ENCODE results near the gene PTPRT.

PTPRT gene

DNA sequence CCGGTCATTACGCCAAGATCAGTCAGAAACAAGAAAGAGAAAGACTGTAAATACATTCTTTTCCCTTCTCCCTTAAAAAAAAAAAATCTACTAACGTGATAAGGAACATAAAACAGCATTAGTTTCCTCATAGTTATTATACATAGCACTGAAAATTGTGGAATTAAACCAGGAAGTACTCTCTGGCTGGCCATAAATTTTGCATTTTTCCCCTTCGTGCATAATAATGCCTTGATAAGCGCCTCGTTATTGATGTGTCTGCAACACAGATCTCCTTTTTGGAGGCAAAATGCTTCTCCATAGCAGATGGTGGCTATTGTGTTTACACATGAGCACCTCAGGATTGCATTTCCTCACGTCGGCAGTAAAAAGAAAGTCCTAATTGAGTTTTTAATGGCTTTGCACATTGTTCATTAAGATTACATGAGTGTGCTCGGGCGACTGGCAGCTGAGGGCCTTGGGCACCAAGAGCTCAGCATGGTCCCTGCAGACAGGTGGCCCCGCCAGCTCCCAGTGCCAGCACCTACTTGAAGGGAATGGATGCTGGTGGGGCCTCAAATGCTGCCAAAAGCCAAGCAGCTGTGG, 394.5 kb downstream of the PTPRT start:
- no peak for DNase-seq (ENCODE audit: low read depth)

DNA sequence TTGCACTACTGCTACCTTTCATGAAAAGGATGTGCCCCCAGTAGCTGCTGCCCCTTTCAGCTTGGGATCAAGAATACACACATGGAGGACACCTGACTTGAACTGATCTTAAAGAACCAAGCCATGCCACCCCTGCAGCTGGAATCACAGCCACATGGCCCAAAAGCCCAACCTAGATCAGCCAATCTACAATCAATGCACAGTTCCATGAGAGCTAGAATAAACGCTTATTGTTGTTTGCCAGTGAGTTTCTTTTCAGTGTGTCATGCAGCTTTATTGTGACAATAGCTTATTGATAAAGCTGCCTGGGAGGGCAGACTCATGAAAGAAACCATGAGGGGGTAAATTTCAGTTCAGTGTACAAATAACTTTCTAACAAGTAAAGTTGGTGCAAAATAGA, 397.7 kb downstream of the PTPRT start:
- DNase-seq (ENCODE audit: low read depth) = no peak

- DNase-seq (ENCODE audit: low read depth) = no peak
Observed at GRCh38 chr20:42790111-42790510, 399.6 kb downstream of the PTPRT start.

GRCh38 chr20:42788707-42789106, 401.0 kb downstream of the PTPRT start:
- DNase-seq (ENCODE audit: low read depth) = no peak

- DNase-seq (ENCODE audit: low read depth) = no peak
Observed at GRCh38 chr20:42785041-42785440, 404.7 kb downstream of the PTPRT start.

GRCh38 chr20:42779216-42779615, 410.5 kb downstream of the PTPRT start:
- DNase-seq (ENCODE audit: low read depth) = no peak

- DNase-seq (ENCODE audit: low read depth) = no peak
Observed at GRCh38 chr20:42775866-42776265, 413.8 kb downstream of the PTPRT start.

- DNase-seq (ENCODE audit: low read depth) = no peak
Observed at GRCh38 chr20:42775037-42775436, 414.7 kb downstream of the PTPRT start.

DNA sequence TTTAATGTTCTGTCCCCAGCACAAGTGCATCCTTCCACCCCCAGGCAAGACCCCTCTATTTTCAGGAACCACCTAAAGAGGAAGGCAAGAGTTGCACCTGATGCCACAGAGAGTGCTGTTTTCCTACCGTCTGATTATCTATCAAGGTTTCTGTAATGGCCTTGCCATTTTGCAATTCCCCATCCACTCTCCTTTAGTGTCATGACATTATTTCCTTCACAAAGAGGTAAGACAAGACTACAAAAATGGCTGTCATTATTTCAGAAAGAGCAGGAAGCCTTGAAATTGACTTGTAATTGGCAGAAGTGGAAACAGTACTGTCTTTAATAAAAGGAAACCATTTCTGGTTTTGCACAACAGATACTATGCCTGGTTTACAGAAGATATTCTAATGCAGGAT, 426.7 kb downstream of the PTPRT start:
- no peak for DNase-seq (ENCODE audit: low read depth)

DNA sequence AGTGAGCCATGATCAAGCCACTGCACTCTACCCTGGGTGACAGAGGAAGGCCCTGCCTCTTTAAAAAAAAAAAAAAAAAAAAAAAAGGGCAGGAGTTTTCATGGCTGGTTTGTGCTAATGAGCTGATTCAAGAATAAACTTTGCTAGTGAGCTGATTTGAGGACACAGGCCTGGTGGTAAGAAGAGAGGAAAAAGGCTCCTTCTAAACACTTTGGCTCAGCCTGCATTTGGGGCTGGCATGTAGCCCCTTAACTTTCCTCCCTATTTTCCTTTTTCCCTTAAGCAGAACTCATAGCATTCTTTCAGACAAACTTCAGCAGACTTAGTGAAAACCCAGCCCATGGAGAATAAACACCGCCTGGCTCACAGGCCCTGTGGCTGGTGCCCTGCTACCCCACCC, 432.7 kb downstream of the PTPRT start:
- DNase-seq (ENCODE audit: low read depth) = no peak

DNA sequence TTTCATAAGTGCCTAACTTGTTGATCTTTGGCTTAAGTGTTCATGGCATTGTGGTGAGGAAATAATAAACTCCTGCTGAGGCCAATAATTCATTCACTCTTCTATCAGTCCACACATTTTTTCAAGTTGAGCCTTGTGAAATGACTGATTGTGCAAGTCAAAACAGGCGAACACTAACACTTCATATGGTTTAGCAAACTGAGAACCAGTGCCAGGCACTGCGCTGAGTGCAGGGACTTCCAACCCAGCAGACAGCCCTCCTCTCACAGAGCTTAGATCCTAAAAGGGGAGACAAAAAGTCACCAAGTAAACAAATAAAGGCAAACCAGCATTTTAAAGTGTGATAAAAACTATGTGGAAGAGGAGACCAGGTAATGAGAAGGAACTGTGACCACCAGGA, 435.0 kb downstream of the PTPRT start:
- no peak for DNase-seq (ENCODE audit: low read depth)

DNA sequence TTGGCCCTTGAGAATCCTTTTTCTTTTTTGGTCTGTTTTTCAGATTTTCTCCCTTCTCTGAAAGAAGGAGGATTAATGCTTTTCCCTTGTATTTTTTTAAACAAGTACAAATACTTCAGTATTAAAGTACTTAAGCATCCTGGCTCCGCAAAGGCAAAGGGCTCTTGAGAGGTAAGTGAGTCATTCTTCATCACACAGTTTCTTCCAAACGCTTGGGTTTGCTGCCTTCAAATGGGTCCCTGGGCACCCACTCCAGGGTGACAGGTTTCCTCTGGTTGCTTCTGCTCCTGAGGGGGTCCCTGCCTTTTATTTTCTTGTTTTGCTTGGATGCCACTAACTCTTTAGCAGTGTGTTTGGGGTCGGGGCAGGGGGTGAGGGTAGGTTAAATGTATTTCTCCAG, 437.1 kb downstream of the PTPRT start:
- DNase-seq (ENCODE audit: low read depth) = no peak

- DNase-seq (ENCODE audit: low read depth) = no peak
Observed at GRCh38 chr20:42749556-42749955, 440.1 kb downstream of the PTPRT start.

DNA sequence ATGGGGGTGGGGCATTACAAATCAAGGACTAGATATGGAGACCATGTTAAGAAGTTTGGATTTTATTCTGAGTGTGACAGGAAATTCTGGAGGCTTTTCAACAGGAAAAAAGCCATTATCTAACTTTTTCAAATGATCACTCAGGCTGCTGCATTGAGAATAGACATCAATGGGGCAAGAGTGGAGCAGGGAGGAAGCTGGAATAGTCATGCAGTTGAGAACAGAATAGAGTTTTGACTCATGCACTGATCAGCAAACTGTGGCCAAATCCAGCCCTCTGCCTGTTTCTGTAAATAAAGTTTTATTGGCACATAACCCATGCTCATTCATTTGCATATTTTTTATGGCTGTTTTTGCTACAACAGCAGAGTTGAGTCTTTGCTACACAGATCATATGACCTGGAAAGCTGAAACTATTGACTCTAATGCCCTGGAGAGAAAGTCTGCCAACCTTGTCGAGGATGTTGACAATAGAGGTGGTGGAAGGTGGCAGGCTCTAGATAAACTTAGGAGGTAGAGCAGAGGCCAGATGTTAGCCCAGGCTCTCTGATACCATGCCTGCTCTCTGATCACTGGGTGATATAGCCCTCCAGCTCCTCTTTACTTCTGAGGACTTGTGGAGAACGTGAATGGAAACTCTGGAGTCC, 441.8 kb downstream of the PTPRT start:
- no peak for DNase-seq (ENCODE audit: low read depth)

- DNase-seq (ENCODE audit: low read depth) = no peak
Observed at GRCh38 chr20:42744756-42745465, 444.8 kb downstream of the PTPRT start.

DNA sequence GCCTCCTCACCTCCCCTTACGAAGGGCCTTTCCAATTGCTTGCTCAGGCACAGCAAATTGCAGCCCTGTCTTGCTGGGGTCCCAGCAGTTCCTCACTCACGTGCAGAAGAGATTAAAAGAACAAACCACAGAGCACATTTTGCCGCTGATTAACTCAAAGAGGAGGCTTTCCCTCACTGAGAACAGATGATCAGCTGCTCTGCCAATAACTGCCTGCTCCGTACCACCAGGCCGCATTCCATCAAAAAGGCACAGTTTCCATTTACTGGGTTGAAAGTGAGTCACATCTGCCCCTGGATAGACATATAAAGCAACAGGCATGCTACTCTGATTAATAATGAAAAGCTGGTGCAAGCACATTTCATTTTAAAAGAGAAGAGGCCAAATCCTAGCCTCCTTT, 446.8 kb downstream of the PTPRT start:
- DNase-seq (ENCODE audit: low read depth) = no peak

DNA sequence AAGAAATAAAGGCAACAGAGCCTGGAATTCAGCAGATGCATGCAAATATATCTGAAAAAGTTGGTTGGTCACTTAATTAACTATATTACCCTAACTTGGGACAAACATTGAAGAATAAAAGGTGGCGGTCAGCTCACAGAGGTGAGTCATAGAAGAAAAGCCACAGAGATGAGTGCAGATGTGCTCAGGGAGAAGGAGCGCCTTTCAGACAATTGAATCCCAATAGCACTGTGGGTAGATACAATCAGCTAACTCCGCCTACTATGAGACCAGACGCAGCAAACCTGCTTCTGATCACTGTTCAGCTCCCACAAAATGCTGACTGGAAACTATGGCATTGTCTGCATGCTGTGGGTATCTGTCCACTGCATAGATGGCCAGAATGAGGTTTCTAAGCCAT, 447.8 kb downstream of the PTPRT start:
- DNase-seq (ENCODE audit: low read depth) = no peak

GRCh38 chr20:42740226-42740870, 449.4 kb downstream of the PTPRT start:
- no peak for DNase-seq (ENCODE audit: low read depth)

GRCh38 chr20:42739683-42740082, 450.0 kb downstream of the PTPRT start:
- no peak for DNase-seq (ENCODE audit: low read depth)

DNA sequence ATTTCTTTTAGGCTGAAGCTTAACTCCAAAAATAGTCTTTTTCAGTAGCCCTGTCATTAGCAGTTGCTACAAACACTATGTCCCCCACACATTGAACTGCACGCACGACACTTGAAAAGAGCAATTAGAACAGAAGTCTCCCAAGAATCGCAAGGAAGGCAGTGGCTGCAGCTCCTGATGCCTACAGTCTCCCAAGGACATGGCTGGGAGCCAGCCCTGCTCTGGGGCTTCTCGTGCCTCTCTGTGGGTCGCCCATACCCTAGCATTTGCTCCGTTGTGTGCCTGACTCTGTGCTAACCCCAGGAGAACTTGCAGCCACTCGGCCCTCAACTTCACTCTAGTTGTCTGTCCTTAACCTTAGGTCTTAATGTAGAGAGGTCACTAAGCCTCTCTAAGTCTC, 454.2 kb downstream of the PTPRT start:
- DNase-seq (ENCODE audit: low read depth) = no peak

GRCh38 chr20:42734660-42735368, 454.9 kb downstream of the PTPRT start:
- no peak for DNase-seq (ENCODE audit: low read depth)

- DNase-seq (ENCODE audit: low read depth) = no peak
Observed at GRCh38 chr20:42721923-42722322, 467.8 kb downstream of the PTPRT start.
